ENCODE results near the gene RIPOR1.
"Not testable (repeated sequence)": the region's sequence is repeated elsewhere in the genome, so short reads cannot be mapped to it uniquely, and the experiment has no call there.

Gene RIPOR1

GRCh38 chr16:67529582-67530012 lies 968 bp downstream of the RIPOR1 start:
- peak overlapping the region; percentile 82 for H3K27ac ChIP-seq
- TF ChIP-seq ZFX (IDR thresholded peaks at IDR 0.05) (no peak), CTCF (conservative IDR thresholded peaks at IDR 0.05) (no peak)

GRCh38 chr16:67530013-67530939 lies 1.6 kb downstream of the RIPOR1 start:
- peak overlapping the region; percentile 82 for H3K27ac ChIP-seq
- TF ChIP-seq CTCF (conservative IDR thresholded peaks at IDR 0.05) (no peak), ZFX (IDR thresholded peaks at IDR 0.05) (no peak)

GRCh38 chr16:67531247-67531646 lies 2.6 kb downstream of the RIPOR1 start:
- TF ChIP-seq ZFX (IDR thresholded peaks at IDR 0.05): no peak
- no peak for TF ChIP-seq CTCF (conservative IDR thresholded peaks at IDR 0.05)
- no peak overlapping the region for H3K27ac ChIP-seq

- no peak for TF ChIP-seq ZFX (IDR thresholded peaks at IDR 0.05)
- TF ChIP-seq CTCF (conservative IDR thresholded peaks at IDR 0.05): no peak
- no peak overlapping the region for H3K27ac ChIP-seq
Observed at GRCh38 chr16:67533024-67533560, 4.5 kb downstream of the RIPOR1 start.

GRCh38 chr16:67533987-67534386 lies 5.4 kb downstream of the RIPOR1 start:
- not testable (repeated sequence) for H3K27ac ChIP-seq

GRCh38 chr16:67534431-67534830 lies 5.8 kb downstream of the RIPOR1 start:
- TF ChIP-seq ZFX (IDR thresholded peaks at IDR 0.05) (no peak), CTCF (conservative IDR thresholded peaks at IDR 0.05) (no peak)
- no peak overlapping the region for H3K27ac ChIP-seq

GRCh38 chr16:67535201-67535600 lies 6.6 kb downstream of the RIPOR1 start:
- TF ChIP-seq ZFX (IDR thresholded peaks at IDR 0.05) (no peak), CTCF (conservative IDR thresholded peaks at IDR 0.05) (no peak)
- no peak overlapping the region for H3K27ac ChIP-seq
